Stimulated activated CD4-positive, alpha-beta T cell treated with anti-CD3 and anti-CD28 coated beads, Interleukin-15, amount 100 ng/mL, for 48 hours (primary cell): Measurements from ENCODE around the gene PCBP3.

Experiments used
- DNase-seq, 2 donors: peaks; one replicate each; pipeline ENCODE4 v3.0.0-alpha.2; 2020; ENCODE audit warnings: low read depth in 2 of 2

PCBP3 gene

GRCh38 chr21:45724994-45725843, 81.7 kb downstream of the PCBP3 start:
- DNase-seq: no peak

DNA sequence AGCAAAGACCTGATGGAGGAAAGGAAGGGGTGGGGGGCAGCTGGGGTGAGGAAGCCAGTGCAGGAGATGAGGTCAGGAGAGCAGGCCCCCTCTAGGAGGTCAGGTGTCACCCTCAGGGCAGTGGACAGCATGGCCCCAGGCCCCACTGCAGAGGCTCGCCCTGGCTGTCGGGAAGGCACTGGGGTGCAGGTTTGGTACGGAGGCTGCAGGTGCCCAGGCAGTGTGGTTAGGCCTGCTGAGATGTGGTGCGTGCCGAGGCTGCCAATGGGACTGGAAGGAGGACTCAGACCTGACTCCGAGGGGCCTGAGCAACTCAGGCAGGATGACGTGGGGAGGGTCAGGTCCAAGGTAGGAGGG, 82.3 kb downstream of the PCBP3 start:
- DNase-seq: no peak

DNA sequence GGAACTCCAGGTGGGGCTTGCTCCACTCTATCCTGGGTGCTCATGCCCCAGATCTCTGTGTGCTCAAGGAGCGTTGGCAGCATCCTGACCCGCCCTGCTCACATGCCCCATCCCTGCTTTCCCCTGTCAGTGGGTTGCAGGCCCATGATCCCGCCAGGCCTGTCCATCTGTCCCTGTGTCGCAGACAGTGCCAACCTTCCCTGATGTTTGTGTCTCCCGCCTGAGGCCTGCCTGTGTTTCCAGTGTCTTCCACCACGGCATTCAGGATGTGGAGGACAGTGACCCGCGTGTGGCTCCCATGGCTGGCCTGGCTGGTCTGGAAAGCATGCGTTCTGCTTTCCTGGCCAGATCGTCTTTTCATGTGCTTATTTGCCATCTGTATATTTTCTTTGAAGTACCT, 82.9 kb downstream of the PCBP3 start:
- DNase-seq: no peak

- DNase-seq: no peak
These were observed 83.9 kb downstream of the PCBP3 start for GRCh38 chr21:45727390-45727789.

DNA sequence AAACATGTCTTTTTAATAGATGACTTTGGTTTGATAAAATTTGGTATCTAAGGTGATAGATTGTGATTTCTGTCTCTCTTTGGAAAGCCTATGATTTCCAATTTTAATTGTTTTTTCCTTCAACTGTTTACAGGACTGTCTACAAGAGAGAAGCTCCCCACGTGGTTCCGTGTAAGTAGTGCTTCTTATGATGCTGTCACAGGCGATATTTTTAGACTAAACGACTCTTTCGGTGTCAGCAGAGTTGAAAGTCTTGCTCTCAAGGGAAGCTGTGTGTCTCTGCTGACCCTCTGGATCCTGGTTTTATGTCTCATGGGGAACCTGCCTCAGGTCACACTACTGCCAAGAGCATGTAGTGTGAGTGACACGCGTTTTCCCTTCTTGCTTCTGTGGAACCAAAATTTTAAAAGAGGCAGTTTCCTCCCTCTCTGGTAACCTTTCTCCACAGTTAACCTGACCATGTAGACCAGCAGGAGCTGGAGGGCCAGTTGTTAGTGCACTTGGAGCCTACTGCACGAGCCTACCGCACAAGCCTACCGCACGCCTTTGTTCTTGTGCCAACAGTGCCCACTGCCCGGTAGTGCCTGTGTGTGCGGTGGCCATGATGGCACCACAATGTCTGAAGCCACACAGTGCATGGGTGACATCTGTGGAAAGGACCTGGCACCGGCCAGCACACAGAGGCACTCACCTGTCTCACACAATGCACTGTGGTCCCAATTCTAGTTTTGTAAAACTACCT, 91.9 kb downstream of the PCBP3 start:
- no peak for DNase-seq

- no peak for DNase-seq
These were observed 92.6 kb downstream of the PCBP3 start for GRCh38 chr21:45736042-45736689.

GRCh38 chr21:45736690-45737484, 93.4 kb downstream of the PCBP3 start:
- no peak for DNase-seq

- DNase-seq: no peak
These were observed 94.1 kb downstream of the PCBP3 start for GRCh38 chr21:45737485-45738166.

DNA sequence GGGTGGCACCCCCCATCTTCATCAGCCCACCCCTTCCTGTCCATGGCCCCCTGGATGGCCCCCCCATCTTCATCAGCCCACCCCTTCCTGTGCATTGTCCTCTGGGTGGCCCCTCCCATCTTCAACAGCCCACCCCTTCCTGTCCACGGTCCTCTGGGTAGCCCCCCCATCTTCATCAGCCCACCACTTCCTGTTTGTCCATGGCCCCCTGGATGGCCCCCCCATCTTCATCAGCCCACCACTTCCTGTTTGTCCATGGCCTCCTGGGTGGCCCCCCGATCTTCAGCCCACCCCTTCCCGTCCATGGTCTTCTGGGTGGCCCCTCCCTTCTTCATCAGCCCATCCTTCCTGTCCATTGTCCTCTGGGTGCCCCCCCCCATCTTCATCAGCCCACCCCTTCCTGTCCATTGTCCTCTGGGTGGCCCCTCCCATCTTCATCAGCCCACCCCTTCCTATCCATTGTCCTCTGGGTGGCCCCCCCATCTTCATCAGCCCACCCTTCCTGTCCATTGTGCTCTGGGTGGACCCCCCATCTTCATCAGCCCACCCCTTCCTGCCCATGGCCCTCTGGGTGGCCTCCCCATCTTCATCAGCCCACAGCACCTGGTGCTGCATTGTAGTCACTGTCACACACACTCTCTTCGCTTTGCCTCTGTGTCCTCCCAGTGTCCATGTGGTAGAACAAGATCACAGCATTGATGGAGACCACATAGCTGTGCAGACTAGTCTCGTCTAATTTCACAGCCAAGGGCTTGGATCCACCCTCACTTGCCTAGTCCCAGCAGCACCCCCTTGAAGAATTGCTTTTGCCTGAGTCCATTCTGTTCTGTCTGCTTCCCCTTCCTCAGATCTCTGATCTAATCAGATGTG, 95.9 kb downstream of the PCBP3 start:
- no peak for DNase-seq

DNA sequence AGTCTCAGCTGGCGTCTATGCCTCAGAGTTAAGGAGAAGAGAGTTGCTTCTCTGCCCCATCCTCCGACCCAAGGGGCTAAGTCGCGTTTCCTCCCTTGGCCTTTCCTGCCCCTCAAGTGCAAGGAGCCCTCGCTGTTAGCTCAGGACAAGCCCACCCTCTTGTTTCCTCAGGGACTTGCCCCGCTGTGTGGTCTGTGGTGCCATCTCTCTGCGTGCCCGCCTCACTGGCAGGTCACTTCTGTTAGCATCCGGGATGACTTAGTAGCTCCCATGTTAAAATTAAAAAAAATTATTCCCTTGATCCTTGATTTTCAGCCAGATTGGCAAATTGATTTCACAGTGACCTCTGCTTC, 96.5 kb downstream of the PCBP3 start:
- no peak for DNase-seq

DNA sequence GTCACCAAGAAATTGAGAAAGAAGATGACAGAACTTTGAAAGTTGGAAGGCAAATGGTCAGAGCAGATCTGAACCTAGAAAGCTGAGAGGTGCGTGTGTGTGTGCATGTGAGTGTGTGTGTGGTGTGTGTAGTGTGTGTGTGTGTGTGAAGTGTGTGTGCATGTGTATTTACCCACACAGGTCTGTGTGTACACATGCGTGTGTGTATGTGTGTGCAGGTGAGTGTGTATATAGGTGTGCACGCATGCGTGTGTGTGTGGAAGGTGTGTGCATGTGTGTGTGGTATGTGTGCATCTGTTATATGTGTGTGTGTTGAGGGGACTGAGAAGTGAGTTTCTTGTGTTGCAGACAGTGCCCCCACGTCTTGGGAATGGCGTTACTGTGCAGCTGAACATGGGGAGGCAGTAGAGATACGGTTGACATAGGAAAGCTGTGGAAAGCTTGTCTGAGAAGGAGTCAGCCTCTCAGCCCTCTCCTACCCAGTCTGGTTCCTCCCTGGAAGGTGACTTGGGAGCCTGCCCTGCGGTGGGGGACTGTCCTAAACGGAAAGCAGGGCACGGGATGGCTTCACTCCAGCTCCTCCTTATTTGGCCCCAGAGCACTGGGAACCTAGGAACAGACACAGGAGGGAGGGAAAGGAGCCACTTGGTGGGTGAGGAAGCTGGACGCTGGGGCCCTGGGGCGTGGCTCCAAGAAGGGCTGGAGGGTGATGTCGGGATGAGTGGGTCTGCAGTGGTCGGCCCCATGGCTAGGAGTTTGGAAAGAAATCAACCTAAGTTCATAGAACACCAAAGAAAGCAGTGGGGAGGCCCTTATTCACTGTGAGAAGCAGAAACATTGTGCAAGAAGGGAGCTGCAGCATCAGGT, 97.2 kb downstream of the PCBP3 start:
- DNase-seq: no peak

GRCh38 chr21:45741691-45742090, 98.2 kb downstream of the PCBP3 start:
- no peak for DNase-seq

GRCh38 chr21:45742247-45742646, 98.7 kb downstream of the PCBP3 start:
- DNase-seq: no peak

DNA sequence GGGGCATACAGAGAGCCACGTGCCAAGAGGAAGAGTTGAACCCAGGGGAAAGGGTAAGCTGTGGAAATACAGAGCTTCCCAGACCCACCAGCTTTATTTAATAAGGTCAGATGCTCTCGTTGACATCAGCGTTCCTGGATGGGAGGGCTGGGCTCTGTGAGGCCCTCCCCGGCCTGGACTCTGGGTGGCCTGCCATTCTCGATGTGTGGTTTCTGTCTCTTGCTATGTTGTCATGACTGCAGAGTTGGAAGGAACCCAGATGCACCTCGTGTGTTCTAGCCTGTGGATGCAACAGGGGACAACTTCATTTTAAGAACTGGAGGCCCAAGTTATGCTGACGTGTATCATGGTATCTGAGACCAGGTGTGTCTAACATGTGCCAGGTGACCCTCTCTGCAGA, 101.7 kb downstream of the PCBP3 start:
- no peak for DNase-seq

DNA sequence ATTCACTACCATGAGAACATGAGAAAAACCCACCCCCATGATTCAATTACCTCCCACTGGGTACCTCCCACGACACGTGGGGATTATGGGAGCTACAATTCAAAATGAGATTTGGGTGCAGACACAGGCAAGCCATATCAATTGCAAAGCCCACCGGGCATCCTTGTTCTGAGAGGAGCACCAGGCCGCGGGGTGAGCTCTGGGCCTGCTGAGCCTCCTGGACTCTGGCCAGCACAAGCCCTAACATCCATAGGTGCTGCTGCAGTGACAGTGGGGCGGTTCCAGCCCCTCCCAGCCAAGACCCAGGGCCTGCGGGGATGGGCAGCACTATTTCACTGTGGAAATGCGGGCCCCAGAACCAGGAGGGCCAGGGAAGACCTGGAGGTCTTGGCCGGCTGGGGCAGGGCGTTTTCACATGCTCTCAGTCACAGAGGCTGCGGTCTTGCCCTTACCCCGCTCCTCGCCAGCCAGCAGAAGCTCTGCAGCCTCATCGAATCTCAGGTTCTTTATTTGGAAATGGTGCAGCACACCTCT, 103.8 kb downstream of the PCBP3 start:
- no peak for DNase-seq

- no peak for DNase-seq
These were observed 104.4 kb downstream of the PCBP3 start for GRCh38 chr21:45747802-45748445.

DNA sequence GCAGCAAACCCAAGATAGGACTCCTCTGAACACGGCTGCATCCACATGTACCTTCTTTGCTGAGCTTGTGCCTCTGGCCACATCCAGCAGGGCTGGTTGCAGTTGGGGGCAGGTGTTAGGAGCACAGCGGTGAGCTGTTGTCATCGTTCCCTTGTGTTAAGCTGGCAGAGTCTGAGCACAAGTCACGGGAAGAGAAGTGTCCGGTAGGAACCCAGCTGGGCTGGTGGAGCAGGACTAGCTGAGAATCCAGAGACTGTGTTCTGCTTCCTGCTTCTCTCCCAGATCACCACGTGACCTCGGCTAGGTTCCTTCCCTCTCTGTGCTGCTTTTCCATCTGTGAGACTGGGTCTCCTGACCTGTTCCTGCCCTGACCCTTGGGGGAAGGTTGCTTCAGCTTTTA, 105.1 kb downstream of the PCBP3 start:
- DNase-seq: no peak

DNA sequence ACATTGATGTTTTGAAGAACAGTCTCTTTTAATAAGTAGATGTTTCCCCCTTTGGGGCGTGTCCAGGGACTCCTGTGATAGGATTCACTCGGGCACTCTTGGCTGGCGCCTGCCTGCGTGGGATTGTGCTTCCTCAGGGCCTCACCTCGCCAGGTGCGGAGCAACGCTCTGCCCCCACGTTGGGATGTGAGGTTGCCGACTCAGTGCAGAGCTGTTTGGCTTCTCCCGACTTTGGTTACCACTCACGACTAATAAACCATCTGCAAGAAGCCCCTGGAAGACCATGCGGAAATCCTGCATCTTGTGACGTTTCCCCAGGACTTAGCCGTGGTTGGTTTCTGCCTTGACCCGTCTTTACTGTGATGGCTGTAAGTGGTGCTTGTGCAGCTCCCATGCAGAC, 106.4 kb downstream of the PCBP3 start:
- DNase-seq: no peak

DNA sequence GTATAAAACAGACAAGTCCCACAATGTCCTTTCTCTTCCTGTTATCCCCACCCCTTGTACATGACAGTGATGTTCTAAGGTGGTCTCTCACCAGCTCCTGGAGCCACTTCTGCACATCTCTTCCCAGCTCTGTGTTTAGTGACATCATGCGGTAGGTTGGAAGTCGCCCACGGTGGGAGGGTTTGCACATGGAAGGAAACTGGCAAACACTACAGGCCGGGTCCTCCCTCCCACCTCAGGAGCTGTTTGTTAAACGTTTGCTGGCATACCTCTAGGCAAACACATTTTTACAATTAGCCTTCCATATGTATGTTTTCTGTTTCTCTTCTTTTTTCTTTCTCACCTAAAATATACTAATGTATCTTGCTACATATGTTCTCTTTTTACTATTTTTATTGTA, 107.4 kb downstream of the PCBP3 start:
- no peak for DNase-seq
